ENCODE measurements around the gene CATSPER3. TPM values are rescaled to one million over a fixed set of nuclear protein-coding genes. Genes with fewer than 3 reads are reported as not detected.

The CATSPER3 gene
- total RNA-seq, 1 donor from 2014 or later: 0.52 TPM

DNA sequence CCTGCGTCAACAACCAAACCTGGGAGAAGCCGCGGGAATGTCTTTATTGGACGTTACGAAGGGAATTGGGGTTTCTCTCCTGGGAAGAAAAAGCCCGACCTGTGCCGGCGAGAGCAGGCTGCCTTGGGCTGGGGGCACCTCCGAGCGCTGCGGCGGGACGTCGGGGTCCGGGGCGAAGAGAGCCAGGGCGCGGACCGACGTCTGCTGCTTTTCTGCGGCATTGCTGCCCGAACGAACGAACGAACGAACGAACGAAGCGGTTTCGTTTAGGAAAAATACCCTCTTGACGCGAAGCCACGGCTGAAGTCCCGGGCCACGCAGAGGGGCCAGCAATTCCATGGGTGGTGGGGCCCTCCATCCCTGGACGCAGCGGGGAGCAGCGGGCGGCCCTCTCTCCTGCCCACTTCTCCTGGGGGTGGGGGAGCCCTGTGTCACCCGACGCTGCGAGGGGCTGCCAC lies 71.1 kb downstream of the CATSPER3 start:
- peaks cover 56 to 75% (median 61%) of the 10 kb centered on the region in 3 donors for H3K27me3 ChIP-seq (ENCODE audit: control insufficient read depth in 3 of 3, insufficient read depth in 3 of 3, low read length in 3 of 3)
- H3K27ac ChIP-seq (ENCODE audit: low read depth, low read length): no peak overlapping the region
- H3K4me1 ChIP-seq (ENCODE audit: control insufficient read depth in 3 of 3, insufficient read depth in 3 of 3, low read length in 3 of 3): peaks cover 6 to 22% (median 14%) of the 10 kb centered on the region in 3 donors
- no peaks in the 10 kb centered on the region for H3K9me3 ChIP-seq (ENCODE audit: control insufficient read depth in 3 of 3, low read length in 3 of 3)
- H3K9ac ChIP-seq (ENCODE audit: low read depth in 1 of 3, low read length in 3 of 3): peak overlapping the region in 2 of 3 donors; percentile 23 to 64
- H3K4me3 ChIP-seq (ENCODE audit: low read length in 3 of 3): no peak overlapping the region
- H3K36me3 ChIP-seq (ENCODE audit: control insufficient read depth in 3 of 3, insufficient read depth in 3 of 3, low read length in 3 of 3): no peaks in the 10 kb centered on the region

DNA sequence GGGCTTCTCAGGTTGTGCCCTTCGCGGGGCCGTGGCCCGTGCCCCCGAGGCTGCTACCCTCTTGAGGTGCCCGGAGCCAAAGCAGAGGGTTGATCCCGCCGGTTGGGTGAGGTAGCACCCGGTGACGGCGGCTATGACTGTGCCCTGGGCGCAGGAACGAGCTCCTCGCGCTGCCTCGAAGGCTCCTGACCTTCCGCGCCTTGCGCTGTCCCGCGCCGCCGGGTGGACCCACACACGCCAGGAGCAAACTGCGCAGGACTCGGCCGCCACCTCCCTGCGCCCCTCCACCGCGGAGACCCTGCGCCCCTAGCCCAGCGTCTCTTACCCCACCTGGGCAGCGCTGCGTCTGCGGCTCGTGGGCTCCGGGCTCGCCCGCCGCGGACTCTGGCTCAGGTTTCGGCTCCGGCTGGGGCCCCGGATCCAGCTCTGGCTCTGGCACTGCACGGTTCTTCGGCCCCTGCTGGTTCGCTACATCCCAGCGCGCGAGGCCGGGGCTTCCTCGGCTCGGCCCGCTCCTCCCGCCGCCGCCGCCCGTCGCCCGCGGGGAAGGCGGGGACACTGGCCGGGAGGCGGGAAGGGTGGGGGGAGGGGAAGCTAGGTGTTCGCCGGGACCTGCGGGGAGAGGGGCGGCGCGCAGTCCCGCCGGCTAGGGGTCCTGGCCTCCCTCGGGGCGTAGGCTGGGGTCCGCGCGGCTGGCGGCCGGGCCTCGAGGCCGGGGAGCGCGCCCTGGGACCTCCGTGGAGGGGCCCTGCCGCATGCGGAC lies 71.7 kb downstream of the CATSPER3 start:
- H3K27ac ChIP-seq (ENCODE audit: low read depth, low read length): no peak overlapping the region
- peak overlapping the region in 2 of 3 donors; percentile 20 to 64 for H3K4me3 ChIP-seq (ENCODE audit: low read length in 3 of 3)

GRCh38 chr5:135040034-135040332 lies 72.3 kb downstream of the CATSPER3 start:
- Histone ChIP-seq H3K9me3 (ENCODE audit: control insufficient read depth in 3 of 3, low read length in 3 of 3) (no peaks in the 10 kb centered on the region), H3K9ac (ENCODE audit: low read depth in 1 of 3, low read length in 3 of 3) (no peak overlapping the region), H3K36me3 (ENCODE audit: control insufficient read depth in 3 of 3, insufficient read depth in 3 of 3, low read length in 3 of 3) (no peaks in the 10 kb centered on the region), H3K27me3 (ENCODE audit: control insufficient read depth in 3 of 3, insufficient read depth in 3 of 3, low read length in 3 of 3) (peaks cover 53 to 75% (median 64%) of the 10 kb centered on the region in 3 donors), H3K4me3 (ENCODE audit: low read length in 3 of 3) (no peak overlapping the region), H3K27ac (ENCODE audit: low read depth, low read length) (no peak overlapping the region), H3K4me1 (ENCODE audit: control insufficient read depth in 3 of 3, insufficient read depth in 3 of 3, low read length in 3 of 3) (peaks cover 4 to 16% (median 10%) of the 10 kb centered on the region in 3 donors)

More for the DNA sequence above, 71.7 kb downstream of the CATSPER3 start:
- no peaks in the 10 kb centered on the region for H3K9me3 ChIP-seq (ENCODE audit: control insufficient read depth in 3 of 3, low read length in 3 of 3)
- H3K4me1 ChIP-seq (ENCODE audit: control insufficient read depth in 3 of 3, insufficient read depth in 3 of 3, low read length in 3 of 3): peaks cover 6 to 21% (median 14%) of the 10 kb centered on the region in 3 donors
- H3K27me3 ChIP-seq (ENCODE audit: control insufficient read depth in 3 of 3, insufficient read depth in 3 of 3, low read length in 3 of 3): peaks cover 56 to 75% (median 62%) of the 10 kb centered on the region in 3 donors
- H3K36me3 ChIP-seq (ENCODE audit: control insufficient read depth in 3 of 3, insufficient read depth in 3 of 3, low read length in 3 of 3): no peaks in the 10 kb centered on the region
- peak overlapping the region in 2 of 3 donors; percentile 23 to 64 for H3K9ac ChIP-seq (ENCODE audit: low read depth in 1 of 3, low read length in 3 of 3)

GRCh38 chr5:135040333-135041144 lies 72.8 kb downstream of the CATSPER3 start:
- Histone ChIP-seq H3K9ac (ENCODE audit: low read depth in 1 of 3, low read length in 3 of 3) (no peak overlapping the region), H3K9me3 (ENCODE audit: control insufficient read depth in 3 of 3, low read length in 3 of 3) (no peaks in the 10 kb centered on the region), H3K4me1 (ENCODE audit: control insufficient read depth in 3 of 3, insufficient read depth in 3 of 3, low read length in 3 of 3) (peaks cover 0 to 10% (median 6%) of the 10 kb centered on the region in 3 donors), H3K4me3 (ENCODE audit: low read length in 3 of 3) (no peak overlapping the region), H3K27ac (ENCODE audit: low read depth, low read length) (no peak overlapping the region), H3K27me3 (ENCODE audit: control insufficient read depth in 3 of 3, insufficient read depth in 3 of 3, low read length in 3 of 3) (peaks cover 52 to 70% (median 69%) of the 10 kb centered on the region in 3 donors), H3K36me3 (ENCODE audit: control insufficient read depth in 3 of 3, insufficient read depth in 3 of 3, low read length in 3 of 3) (no peaks in the 10 kb centered on the region)

GRCh38 chr5:135041145-135041587 lies 73.5 kb downstream of the CATSPER3 start:
- H3K27me3 ChIP-seq (ENCODE audit: control insufficient read depth in 3 of 3, insufficient read depth in 3 of 3, low read length in 3 of 3): peaks cover 55 to 66% (median 66%) of the 10 kb centered on the region in 3 donors
- H3K4me1 ChIP-seq (ENCODE audit: control insufficient read depth in 3 of 3, insufficient read depth in 3 of 3, low read length in 3 of 3): peaks cover 0 to 9% (median 6%) of the 10 kb centered on the region in 3 donors
- no peaks in the 10 kb centered on the region for H3K36me3 ChIP-seq (ENCODE audit: control insufficient read depth in 3 of 3, insufficient read depth in 3 of 3, low read length in 3 of 3)
- H3K27ac ChIP-seq (ENCODE audit: low read depth, low read length): no peak overlapping the region
- no peak overlapping the region for H3K9ac ChIP-seq (ENCODE audit: low read depth in 1 of 3, low read length in 3 of 3)
- H3K9me3 ChIP-seq (ENCODE audit: control insufficient read depth in 3 of 3, low read length in 3 of 3): no peaks in the 10 kb centered on the region
- no peak overlapping the region for H3K4me3 ChIP-seq (ENCODE audit: low read length in 3 of 3)

DNA sequence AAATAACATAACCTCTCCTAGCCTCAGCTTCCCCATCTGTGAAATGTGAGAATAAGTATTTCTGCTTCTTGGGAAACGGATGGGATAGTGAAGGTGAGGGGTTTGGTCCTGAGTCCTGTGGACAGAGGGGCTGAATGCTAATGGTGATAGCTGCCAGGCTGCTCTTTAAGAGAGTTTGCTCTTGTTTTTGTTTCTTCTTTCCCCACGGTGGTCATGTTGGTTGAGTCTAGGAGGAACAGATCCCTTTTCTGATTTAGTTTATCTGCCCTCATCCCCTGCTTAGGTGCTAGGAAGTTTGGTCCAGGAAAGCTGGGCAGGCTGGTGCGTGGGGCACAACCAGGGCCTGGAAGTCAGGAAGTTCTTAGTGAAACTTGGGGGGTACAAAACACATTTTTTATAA lies 74.0 kb downstream of the CATSPER3 start:
- no peak overlapping the region for H3K4me3 ChIP-seq (ENCODE audit: low read length in 3 of 3)
- H3K4me1 ChIP-seq (ENCODE audit: control insufficient read depth in 3 of 3, insufficient read depth in 3 of 3, low read length in 3 of 3): peaks cover 0 to 13% (median 6%) of the 10 kb centered on the region in 3 donors
- no peak overlapping the region for H3K27ac ChIP-seq (ENCODE audit: low read depth, low read length)
- H3K36me3 ChIP-seq (ENCODE audit: control insufficient read depth in 3 of 3, insufficient read depth in 3 of 3, low read length in 3 of 3): no peaks in the 10 kb centered on the region
- H3K9ac ChIP-seq (ENCODE audit: low read depth in 1 of 3, low read length in 3 of 3): no peak overlapping the region
- H3K9me3 ChIP-seq (ENCODE audit: control insufficient read depth in 3 of 3, low read length in 3 of 3): no peaks in the 10 kb centered on the region
- H3K27me3 ChIP-seq (ENCODE audit: control insufficient read depth in 3 of 3, insufficient read depth in 3 of 3, low read length in 3 of 3): peaks cover 51 to 60% (median 60%) of the 10 kb centered on the region in 3 donors

DNA sequence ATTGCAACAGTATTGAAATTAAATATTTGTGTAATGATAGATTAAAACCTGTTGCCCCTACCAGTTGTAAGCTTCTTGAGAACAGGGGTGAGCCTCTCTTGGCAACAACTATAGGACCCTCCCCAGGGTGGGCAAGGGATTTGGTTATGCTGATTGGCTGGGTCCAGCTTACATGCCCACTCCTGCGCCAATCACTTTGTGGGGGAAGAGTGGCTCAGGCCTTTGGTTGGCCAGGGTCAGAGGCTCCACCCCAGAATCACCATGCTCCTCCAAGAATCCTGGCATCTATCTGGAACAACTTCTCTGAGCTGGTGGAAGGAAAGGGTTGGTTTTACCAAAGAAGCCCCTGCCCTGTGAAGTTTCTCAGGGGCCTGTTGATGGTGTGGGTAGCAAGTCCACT lies 74.9 kb downstream of the CATSPER3 start:
- no peak overlapping the region for H3K4me3 ChIP-seq (ENCODE audit: low read length in 3 of 3)
- H3K27me3 ChIP-seq (ENCODE audit: control insufficient read depth in 3 of 3, insufficient read depth in 3 of 3, low read length in 3 of 3): peaks cover 42 to 56% (median 52%) of the 10 kb centered on the region in 3 donors

GRCh38 chr5:135045488-135045887 lies 77.8 kb downstream of the CATSPER3 start:
- H3K4me1 ChIP-seq (ENCODE audit: control insufficient read depth in 3 of 3, insufficient read depth in 3 of 3, low read length in 3 of 3): peaks cover 0 to 14% (median 7%) of the 10 kb centered on the region in 3 donors
- H3K27ac ChIP-seq (ENCODE audit: low read depth, low read length): no peak overlapping the region
- H3K36me3 ChIP-seq (ENCODE audit: control insufficient read depth in 3 of 3, insufficient read depth in 3 of 3, low read length in 3 of 3): no peaks in the 10 kb centered on the region
- H3K9me3 ChIP-seq (ENCODE audit: control insufficient read depth in 3 of 3, low read length in 3 of 3): no peaks in the 10 kb centered on the region
- H3K9ac ChIP-seq (ENCODE audit: low read depth in 1 of 3, low read length in 3 of 3): no peak overlapping the region
- no peak overlapping the region for H3K4me3 ChIP-seq (ENCODE audit: low read length in 3 of 3)
- H3K27me3 ChIP-seq (ENCODE audit: control insufficient read depth in 3 of 3, insufficient read depth in 3 of 3, low read length in 3 of 3): peaks cover 14 to 33% (median 30%) of the 10 kb centered on the region in 3 donors

More for the DNA sequence above, 74.9 kb downstream of the CATSPER3 start:
- no peaks in the 10 kb centered on the region for H3K9me3 ChIP-seq (ENCODE audit: control insufficient read depth in 3 of 3, low read length in 3 of 3)
- H3K27ac ChIP-seq (ENCODE audit: low read depth, low read length): no peak overlapping the region
- no peaks in the 10 kb centered on the region for H3K36me3 ChIP-seq (ENCODE audit: control insufficient read depth in 3 of 3, insufficient read depth in 3 of 3, low read length in 3 of 3)
- H3K4me1 ChIP-seq (ENCODE audit: control insufficient read depth in 3 of 3, insufficient read depth in 3 of 3, low read length in 3 of 3): peaks cover 0 to 21% (median 11%) of the 10 kb centered on the region in 3 donors
- H3K9ac ChIP-seq (ENCODE audit: low read depth in 1 of 3, low read length in 3 of 3): no peak overlapping the region

GRCh38 chr5:135046661-135047346 lies 79.1 kb downstream of the CATSPER3 start:
- no peaks in the 10 kb centered on the region for H3K36me3 ChIP-seq (ENCODE audit: control insufficient read depth in 3 of 3, insufficient read depth in 3 of 3, low read length in 3 of 3)
- no peak overlapping the region for H3K9ac ChIP-seq (ENCODE audit: low read depth in 1 of 3, low read length in 3 of 3)
- no peak overlapping the region for H3K27ac ChIP-seq (ENCODE audit: low read depth, low read length)
- peaks cover 21 to 28% (median 21%) of the 10 kb centered on the region in 3 donors for H3K27me3 ChIP-seq (ENCODE audit: control insufficient read depth in 3 of 3, insufficient read depth in 3 of 3, low read length in 3 of 3)
- H3K9me3 ChIP-seq (ENCODE audit: control insufficient read depth in 3 of 3, low read length in 3 of 3): no peaks in the 10 kb centered on the region
- peaks cover 0 to 19% (median 7%) of the 10 kb centered on the region in 3 donors for H3K4me1 ChIP-seq (ENCODE audit: control insufficient read depth in 3 of 3, insufficient read depth in 3 of 3, low read length in 3 of 3)
- H3K4me3 ChIP-seq (ENCODE audit: low read length in 3 of 3): no peak overlapping the region

Measured in skeletal muscle tissue (tissue), 4 donors.